Thyroid gland (tissue), 4 donors: ENCODE results near the gene VPS51. TPM values are rescaled to one million over a fixed set of nuclear protein-coding genes. Genes with fewer than 3 reads are reported as not detected.

Experiments used
- DNase-seq, 2 donors: peaks; one replicate each; pipeline ENCODE4 v3.0.0-alpha.2; 2019
- H3K27ac ChIP-seq, 3 donors: fragments of 200-600 bp; sonication (generic); 1 replicate in 2 of 3; 2 replicates in 1 of 3; pipeline ENCODE4 v1.5.1; 2016 to 2019; ENCODE audit warnings: mild to moderate bottlenecking in 1 of 3, moderate library complexity in 1 of 3
- H3K27me3 ChIP-seq: fragments of 200-600 bp; sonication (generic); one replicate; pipeline ENCODE4 v1.5.1; 2019
- H3K36me3 ChIP-seq, 2 donors: fragments of 200-600 bp; sonication (generic); one replicate each; pipeline ENCODE4 v1.5.1; 2016 to 2019
- H3K4me1 ChIP-seq, 2 donors: fragments of 200-600 bp; sonication (generic); one replicate each; pipeline ENCODE4 v1.5.1; 2017 to 2019
- H3K4me3 ChIP-seq, 3 donors: fragments of 200-600 bp; sonication (generic); replicated peaks in 1 of 3; 1 replicate in 2 of 3; 2 replicates in 1 of 3; pipeline ENCODE4 v1.5.1; 2016; ENCODE audit warnings: mild to moderate bottlenecking in 1 of 3
- H3K9me3 ChIP-seq: fragments of 200-600 bp; sonication (generic); one replicate; pipeline ENCODE4 v1.5.1; 2017
- POLR2A ChIP-seq, 2 donors: fragments of 450-650 bp; IDR thresholded peaks; one replicate each; pipeline ENCODE4 v1.6.1; 2017; ENCODE audit warnings: antibody characterized with exemption in 2 of 2, mild to moderate bottlenecking in 2 of 2, moderate library complexity in 1 of 2
- WGBS, 2 donors: methylation state at CpG; one replicate each; pipeline ENCODE4 v1.1.5; 2017; 5-methylcytosine and 5-hydroxymethylcytosine counted together
- intact Hi-C: fragments of 100-400 bp; cut with DNase I; formaldehyde crosslinking; loops from one replicate; pipeline ENCODE4 v1.15.1; 2023
- total RNA-seq, 4 donors: library from RNA; depleted of rRNA; stranded (reverse); fragments of >200 nt; gene quantifications; one replicate each; pipeline ENCODE4 v1.2.3, GENCODE V29; 2016
- TF ChIP-seq, protein P1 (sequence below), 6 experiments: fragments of 200-600 bp in 3 of 6; fragments of 450-650 bp in 3 of 6; sonication (generic) in 3 of 6; IDR thresholded peaks; one replicate each; pipeline ENCODE4 v1.5.1; 2016 to 2019; ENCODE audit warnings: antibody characterized with exemption in 6 of 6, mild to moderate bottlenecking in 2 of 6, inconsistent platforms in 1 of 6, moderate library complexity in 1 of 6

Gene VPS51
- total RNA-seq, 4 donors from 2014 or later = 222 to 608 (median 469) TPM

DNA sequence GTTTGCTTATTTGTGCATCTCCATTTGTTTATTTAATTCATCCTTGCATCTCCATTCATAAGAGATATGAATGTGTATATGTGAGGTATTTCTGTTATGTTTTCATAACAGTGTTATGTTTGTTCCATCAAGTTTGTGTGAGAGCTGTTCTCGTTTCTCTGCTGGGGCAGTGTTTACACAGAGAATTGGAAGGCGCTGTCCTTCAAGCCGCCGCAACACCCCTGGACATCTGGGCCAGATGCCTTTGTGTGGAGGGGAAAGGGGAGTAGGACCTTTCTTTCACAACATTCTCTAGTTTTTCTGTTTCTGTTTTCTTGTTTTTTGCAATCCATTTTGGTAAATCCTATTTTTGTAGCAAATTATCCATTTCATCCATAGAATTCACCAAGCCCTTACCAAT, 8.6 kb downstream of the VPS51 start:
- no peak overlapping the region for H3K4me3 ChIP-seq
- DNase-seq = no peak
- intact Hi-C loops = no loop called here
- TF ChIP-seq, protein P1, sequence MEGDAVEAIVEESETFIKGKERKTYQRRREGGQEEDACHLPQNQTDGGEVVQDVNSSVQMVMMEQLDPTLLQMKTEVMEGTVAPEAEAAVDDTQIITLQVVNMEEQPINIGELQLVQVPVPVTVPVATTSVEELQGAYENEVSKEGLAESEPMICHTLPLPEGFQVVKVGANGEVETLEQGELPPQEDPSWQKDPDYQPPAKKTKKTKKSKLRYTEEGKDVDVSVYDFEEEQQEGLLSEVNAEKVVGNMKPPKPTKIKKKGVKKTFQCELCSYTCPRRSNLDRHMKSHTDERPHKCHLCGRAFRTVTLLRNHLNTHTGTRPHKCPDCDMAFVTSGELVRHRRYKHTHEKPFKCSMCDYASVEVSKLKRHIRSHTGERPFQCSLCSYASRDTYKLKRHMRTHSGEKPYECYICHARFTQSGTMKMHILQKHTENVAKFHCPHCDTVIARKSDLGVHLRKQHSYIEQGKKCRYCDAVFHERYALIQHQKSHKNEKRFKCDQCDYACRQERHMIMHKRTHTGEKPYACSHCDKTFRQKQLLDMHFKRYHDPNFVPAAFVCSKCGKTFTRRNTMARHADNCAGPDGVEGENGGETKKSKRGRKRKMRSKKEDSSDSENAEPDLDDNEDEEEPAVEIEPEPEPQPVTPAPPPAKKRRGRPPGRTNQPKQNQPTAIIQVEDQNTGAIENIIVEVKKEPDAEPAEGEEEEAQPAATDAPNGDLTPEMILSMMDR (IDR thresholded peaks at IDR 0.05) = no peak
- no peak for TF ChIP-seq POLR2A (IDR thresholded peaks at IDR 0.05)
- H3K9me3 ChIP-seq = no peaks in the 10 kb centered on the region
- 77% methylated on average over 4 of the region's 4 CpGs for WGBS, 2 donors
- H3K36me3 ChIP-seq = peaks cover 14 to 24% of the 10 kb centered on the region in 2 donors
- no peaks in the 10 kb centered on the region for H3K27me3 ChIP-seq
- H3K4me1 ChIP-seq = peaks cover 0 to 26% of the 10 kb centered on the region in 2 donors
- no peak overlapping the region for H3K27ac ChIP-seq

DNA sequence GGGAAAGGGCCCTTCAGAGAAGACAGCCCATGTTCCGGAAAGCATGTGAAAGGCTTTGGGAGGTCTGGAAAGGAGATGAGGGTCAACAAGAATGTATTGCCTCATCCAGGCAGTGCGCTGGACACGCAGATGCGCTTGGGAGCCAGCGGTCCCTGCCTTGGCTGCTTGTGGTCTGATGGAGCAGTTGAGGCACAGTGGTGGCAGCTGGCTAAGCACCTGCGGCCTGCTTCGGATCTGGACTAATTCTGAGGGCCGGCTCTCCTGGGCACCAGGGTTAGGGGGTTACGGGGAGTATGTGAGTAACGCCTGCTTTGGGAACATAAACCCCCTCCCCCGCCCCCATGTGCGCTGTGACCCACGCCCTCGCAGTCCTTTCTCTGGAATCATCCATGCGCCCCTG, 11.1 kb downstream of the VPS51 start:
- Histone ChIP-seq H3K27ac (no peak overlapping the region), H3K9me3 (no peaks in the 10 kb centered on the region), H3K36me3 (peaks cover 14 to 26% of the 10 kb centered on the region in 2 donors), H3K4me1 (peaks cover 7 to 27% of the 10 kb centered on the region in 2 donors), H3K4me3 (no peak overlapping the region), H3K27me3 (no peaks in the 10 kb centered on the region)
- intact Hi-C loops = no loop called here
- TF ChIP-seq POLR2A (IDR thresholded peaks at IDR 0.05) = no peak
- TF ChIP-seq, protein P1 (IDR thresholded peaks at IDR 0.05) = no peak
- DNase-seq = no peak
- WGBS, 2 donors = 95 to 98% methylated on average over 13 to 15 of the region's 15 CpGs

- WGBS, 2 donors = 90 to 95% methylated on average over 17 to 34 of the region's 52 CpGs
- no peaks in the 10 kb centered on the region for H3K9me3 ChIP-seq
- no peak for DNase-seq
- H3K27me3 ChIP-seq = no peaks in the 10 kb centered on the region
- H3K36me3 ChIP-seq = peaks cover 14 to 26% of the 10 kb centered on the region in 2 donors
- peaks cover 14 to 27% of the 10 kb centered on the region in 2 donors for H3K4me1 ChIP-seq
- TF ChIP-seq POLR2A (IDR thresholded peaks at IDR 0.05) = no peak
- TF ChIP-seq, protein P1 (IDR thresholded peaks at IDR 0.05) = no peak
- H3K4me3 ChIP-seq = no peak overlapping the region
- H3K27ac ChIP-seq = no peak overlapping the region
- intact Hi-C loops = no loop called here
Measured at GRCh38 chr11:65107751-65108468, 11.9 kb downstream of the VPS51 start.

DNA sequence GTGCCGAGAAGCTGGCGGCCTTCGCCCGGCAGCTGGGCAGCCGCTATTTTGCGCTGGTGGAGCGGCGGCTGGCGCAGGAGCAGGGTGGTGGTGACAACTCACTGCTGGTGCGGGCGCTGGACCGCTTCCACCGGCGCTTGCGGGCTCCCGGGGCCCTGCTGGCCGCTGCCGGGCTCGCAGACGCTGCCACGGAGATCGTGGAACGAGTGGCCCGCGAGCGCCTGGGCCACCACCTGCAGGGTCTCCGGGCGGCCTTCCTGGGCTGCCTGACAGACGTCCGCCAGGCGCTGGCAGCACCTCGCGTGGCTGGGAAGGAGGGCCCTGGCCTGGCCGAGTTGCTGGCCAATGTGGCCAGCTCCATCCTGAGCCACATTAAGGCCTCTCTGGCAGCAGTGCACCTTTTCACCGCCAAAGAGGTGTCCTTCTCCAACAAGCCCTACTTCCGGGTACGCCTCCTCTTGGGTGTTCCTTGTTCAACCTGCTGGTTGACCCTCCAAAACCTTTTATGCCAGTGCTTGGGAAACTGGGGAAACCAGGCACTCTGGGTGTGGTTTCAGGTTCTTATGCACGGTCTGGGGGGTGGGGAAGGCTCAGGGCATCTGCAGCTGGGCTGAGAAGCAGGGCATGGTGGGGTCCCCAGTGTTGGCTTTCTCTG, 12.6 kb downstream of the VPS51 start:
- H3K4me3 ChIP-seq = no peak overlapping the region
- no peak overlapping the region for H3K27ac ChIP-seq
- peaks cover 21 to 31% of the 10 kb centered on the region in 2 donors for H3K4me1 ChIP-seq
- H3K9me3 ChIP-seq = no peaks in the 10 kb centered on the region
- TF ChIP-seq, protein P1 (IDR thresholded peaks at IDR 0.05) = no peak
- TF ChIP-seq POLR2A (IDR thresholded peaks at IDR 0.05) = no peak
- intact Hi-C loops = no loop called here
- DNase-seq = no peak
- H3K36me3 ChIP-seq = peaks cover 14 to 26% of the 10 kb centered on the region in 2 donors
- 92 to 93% methylated on average over 11 to 22 of the region's 38 CpGs for WGBS, 2 donors
- no peaks in the 10 kb centered on the region for H3K27me3 ChIP-seq
